Activated CD4-positive, alpha-beta T cell treated with anti-CD3 and anti-CD28 coated beads, Interleukin-2, amount 10 ng/mL, durations not matched to agents 24 days and 14 days (primary cell): Measurements from ENCODE around the gene TMEM208. TPM values are rescaled to one million over a fixed set of nuclear protein-coding genes. Genes with fewer than 3 reads are reported as not detected.

Source experiments
- DNase-seq: peaks from one replicate; pipeline ENCODE4 v3.0.0; 2022
- H3K27ac Mint-ChIP-seq: one replicate; pipeline ENCODE4 v1.8.0; 2022; ENCODE audit warnings: mild to moderate bottlenecking, mixed read lengths
- H3K27me3 Mint-ChIP-seq: one replicate; pipeline ENCODE4 v1.8.0; 2022; ENCODE audit warnings: mixed read lengths
- H3K36me3 Mint-ChIP-seq: one replicate; pipeline ENCODE4 v1.8.0; 2022; ENCODE audit warnings: low read depth, mild to moderate bottlenecking, mixed read lengths
- H3K4me1 Mint-ChIP-seq: one replicate; pipeline ENCODE4 v1.8.0; 2021; ENCODE audit warnings: mixed read lengths
- H3K4me3 Mint-ChIP-seq: one replicate; pipeline ENCODE4 v1.8.0; 2022; ENCODE audit warnings: mild to moderate bottlenecking, moderate library complexity, mixed read lengths
- H3K9me3 Mint-ChIP-seq: one replicate; pipeline ENCODE4 v1.8.0; 2021; ENCODE audit warnings: mixed read lengths
- intact Hi-C: fragments of 100-400 bp; cut with micrococcal nuclease; formaldehyde crosslinking; loops from one replicate; pipeline ENCODE4 v1.15.1; 2023
- total RNA-seq: library from RNA; stranded (reverse); gene quantifications from 2 replicates; pipeline ENCODE4 v1.2.3, GENCODE V29; 2022

TMEM208 gene
- total RNA-seq, 1 donor from 2014 or later: 65.6 TPM

GRCh38 chr16:67242138-67242730, 15.3 kb downstream of the TMEM208 start:
- DNase-seq: no peak
- Mint-ChIP-seq H3K4me3 (no peak overlapping the region), H3K4me1 (peaks cover 34% of the 10 kb centered on the region), H3K27ac (peak overlapping the region; percentile 72), H3K9me3 (no peaks in the 10 kb centered on the region), H3K27me3 (no peaks in the 10 kb centered on the region), H3K36me3 (peaks cover 34% of the 10 kb centered on the region)
- intact Hi-C loops: loop anchor here (10.0 kb wide), 1 partner anchor 603 kb away; the partner anchor contains the start of genes CENPT, NUTF2 and THAP11

GRCh38 chr16:67243481-67243880, 16.6 kb downstream of the TMEM208 start:
- intact Hi-C loops: loop anchor here (10.0 kb wide), 1 partner anchor 601 kb away; the partner anchor contains the start of genes CENPT, NUTF2 and THAP11
- H3K9me3 Mint-ChIP-seq: no peaks in the 10 kb centered on the region
- H3K27me3 Mint-ChIP-seq: peaks cover 1% of the 10 kb centered on the region
- H3K4me3 Mint-ChIP-seq: peak overlapping the region; percentile 89
- peaks cover 21% of the 10 kb centered on the region for H3K36me3 Mint-ChIP-seq
- no peak for DNase-seq
- H3K4me1 Mint-ChIP-seq: peaks cover 43% of the 10 kb centered on the region
- peak overlapping the region; percentile 96 for H3K27ac Mint-ChIP-seq

DNA sequence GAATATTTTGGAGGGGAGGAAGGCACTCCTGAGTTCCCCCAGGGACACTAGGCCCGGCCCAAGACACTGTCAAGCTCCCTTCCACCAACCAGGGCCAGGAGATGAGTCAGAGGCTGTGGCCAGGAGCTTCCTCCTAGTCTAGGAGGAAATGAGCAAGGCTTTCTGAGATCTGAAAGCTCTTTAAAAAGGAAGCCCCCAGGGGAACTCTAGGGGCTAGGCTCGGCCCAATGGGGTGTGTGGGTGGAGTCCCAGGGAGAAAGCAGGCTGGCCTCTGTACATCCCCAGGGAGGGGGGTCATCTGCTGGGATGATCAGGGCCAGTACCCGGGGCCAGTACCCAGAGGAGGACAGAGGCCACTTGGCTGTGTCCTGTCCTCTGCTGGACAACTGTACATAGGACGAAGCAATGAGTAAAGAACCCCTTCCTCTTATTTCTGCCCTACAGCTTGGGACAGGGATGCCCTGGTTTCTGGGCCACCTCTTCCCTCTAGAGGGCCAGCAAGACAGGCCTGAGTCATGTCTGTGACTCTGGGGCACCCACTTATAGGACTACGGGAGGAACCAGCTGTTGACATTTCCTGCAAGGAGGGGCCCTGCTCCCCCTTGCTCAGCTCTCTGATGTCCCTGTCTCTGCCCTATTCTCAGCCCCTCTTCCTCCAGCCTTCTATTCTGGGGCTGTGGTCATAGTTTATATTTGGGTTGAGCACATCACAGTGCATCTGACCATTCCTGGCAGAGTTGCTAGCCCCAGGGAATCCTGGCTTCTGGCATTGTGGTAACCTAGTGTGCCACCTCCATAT, 17.7 kb downstream of the TMEM208 start:
- intact Hi-C loops: loop anchor here (1.0 to 10.0 kb wide), 5 partner anchors 8 to 600 kb away; partner anchors contain the start of genes CENPT, NUTF2, THAP11 and TMEM208
- Mint-ChIP-seq H3K4me1 (peaks cover 49% of the 10 kb centered on the region), H3K27me3 (peaks cover 4% of the 10 kb centered on the region), H3K9me3 (no peaks in the 10 kb centered on the region), H3K4me3 (peak overlapping the region; percentile 89), H3K36me3 (peaks cover 15% of the 10 kb centered on the region), H3K27ac (peak overlapping the region; percentile 96)
- DNase-seq: peak; percentile 93

GRCh38 chr16:67245186-67245585, 18.3 kb downstream of the TMEM208 start:
- Mint-ChIP-seq H3K27ac (peak overlapping the region; percentile 96), H3K4me3 (peak overlapping the region; percentile 89), H3K27me3 (peaks cover 9% of the 10 kb centered on the region), H3K36me3 (peaks cover 13% of the 10 kb centered on the region), H3K4me1 (peaks cover 52% of the 10 kb centered on the region), H3K9me3 (no peaks in the 10 kb centered on the region)
- DNase-seq: no peak
- intact Hi-C loops: loop anchor here (10.0 kb wide), 1 partner anchor 600 kb away; the partner anchor contains the start of genes CENPT, NUTF2 and THAP11

- no peak for DNase-seq
- intact Hi-C loops: loop anchor here (2.0 to 10.0 kb wide), 4 partner anchors 33 to 599 kb away; partner anchors contain the start of genes CENPT, CTCF, MATCAP1 and NUTF2
- Mint-ChIP-seq H3K4me3 (peak overlapping the region; percentile 89), H3K27me3 (peaks cover 14% of the 10 kb centered on the region), H3K36me3 (peaks cover 13% of the 10 kb centered on the region), H3K9me3 (no peaks in the 10 kb centered on the region), H3K4me1 (peaks cover 54% of the 10 kb centered on the region), H3K27ac (peak overlapping the region; percentile 96)
Measured at GRCh38 chr16:67245674-67246080, 18.7 kb downstream of the TMEM208 start.

DNA sequence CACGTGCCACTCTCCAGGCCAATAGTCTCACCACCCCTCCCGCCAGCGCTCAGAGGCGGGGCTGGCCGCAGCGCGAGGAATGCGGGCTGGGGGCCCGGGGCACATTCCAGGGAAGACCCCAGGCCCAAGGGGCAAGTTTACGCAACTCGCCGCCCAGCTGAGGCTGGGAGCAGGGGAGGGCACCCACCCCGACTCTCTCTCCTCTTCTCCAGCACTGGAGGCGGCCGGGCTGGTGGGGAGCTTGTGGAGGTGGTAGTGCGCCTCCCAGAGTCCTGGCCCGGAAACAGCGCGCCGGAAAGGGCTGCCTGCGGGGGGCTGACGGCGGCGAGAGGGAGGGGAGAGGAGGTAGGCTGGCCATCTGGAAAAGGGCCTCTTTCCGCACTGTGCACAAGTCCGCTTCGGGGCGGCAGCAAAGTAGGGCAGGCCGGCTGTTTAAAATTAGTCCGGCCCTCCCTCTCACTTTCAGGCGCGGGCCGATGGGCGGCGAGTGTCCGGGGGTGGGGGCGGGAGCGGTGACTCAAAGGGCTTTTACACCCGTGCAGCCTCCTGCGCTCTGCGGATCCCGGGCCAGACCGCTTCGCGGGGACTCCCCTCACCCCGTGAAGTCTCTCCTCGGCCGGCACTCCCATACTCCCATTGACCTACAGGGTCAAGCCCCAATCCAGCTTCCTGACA, 19.3 kb downstream of the TMEM208 start:
- Mint-ChIP-seq H3K27ac (peak overlapping the region; percentile 91), H3K4me1 (peaks cover 52% of the 10 kb centered on the region), H3K27me3 (peaks cover 14% of the 10 kb centered on the region), H3K9me3 (no peaks in the 10 kb centered on the region), H3K36me3 (peaks cover 12% of the 10 kb centered on the region), H3K4me3 (peak overlapping the region; percentile 89)
- intact Hi-C loops: loop anchor here (2.0 to 10.0 kb wide), 4 partner anchors 33 to 599 kb away; partner anchors contain the start of genes CENPT, CTCF, MATCAP1 and NUTF2
- peak; percentile 84 for DNase-seq

- Mint-ChIP-seq H3K4me3 (peak overlapping the region; percentile 89), H3K36me3 (peaks cover 7% of the 10 kb centered on the region), H3K27me3 (peaks cover 14% of the 10 kb centered on the region), H3K4me1 (peaks cover 49% of the 10 kb centered on the region), H3K9me3 (no peaks in the 10 kb centered on the region), H3K27ac (peak overlapping the region; percentile 91)
- intact Hi-C loops: loop anchor here (1.0 to 10.0 kb wide), 5 partner anchors 32 to 598 kb away; partner anchors contain the start of genes ATP6V0D1, CENPT, CTCF and MATCAP1
- DNase-seq: peak; percentile 81
Measured at GRCh38 chr16:67246756-67247191, 19.8 kb downstream of the TMEM208 start.

- Mint-ChIP-seq H3K9me3 (no peaks in the 10 kb centered on the region), H3K27ac (peak within 1 kb of the TSS; percentile 91), H3K27me3 (peaks cover 14% of the 10 kb centered on the region), H3K4me3 (peak within 1 kb of the TSS; percentile 89), H3K4me1 (peaks cover 48% of the 10 kb centered on the region), H3K36me3 (peaks cover 7% of the 10 kb centered on the region)
- DNase-seq: peak; percentile 100
- intact Hi-C loops: loop anchor here (1.0 to 10.0 kb wide), 5 partner anchors 31 to 597 kb away; partner anchors contain the start of genes ATP6V0D1, CENPT, CTCF and MATCAP1
Measured at GRCh38 chr16:67247192-67248072, 20.5 kb downstream of the TMEM208 start, which contains the start of gene FHOD1. Gene FHOD1 (minus strand): TSS chr16:67247481. CDS start chr16:67247410, 71 bp downstream.

DNA sequence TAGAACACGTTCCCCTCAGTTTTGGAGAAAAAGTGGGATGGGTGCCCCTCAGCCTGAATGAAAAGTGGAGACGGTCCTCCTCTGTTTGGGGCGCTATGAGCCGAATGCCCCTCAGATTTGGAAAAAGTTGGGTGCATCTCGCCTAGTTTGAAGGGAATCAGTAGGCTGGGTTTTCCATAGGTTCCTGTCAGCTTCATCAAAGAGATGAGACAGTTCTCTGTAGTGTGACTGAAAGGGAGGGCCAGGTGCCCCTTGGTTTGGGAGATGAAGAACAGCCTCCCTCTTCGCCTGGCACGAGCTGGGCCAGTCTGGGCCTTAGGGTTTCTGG, 21.1 kb downstream of the TMEM208 start:
- peak overlapping the region; percentile 91 for H3K27ac Mint-ChIP-seq
- H3K4me1 Mint-ChIP-seq: peaks cover 45% of the 10 kb centered on the region
- H3K9me3 Mint-ChIP-seq: no peaks in the 10 kb centered on the region
- peaks cover 14% of the 10 kb centered on the region for H3K27me3 Mint-ChIP-seq
- peak overlapping the region; percentile 89 for H3K4me3 Mint-ChIP-seq
- no peak for DNase-seq
- intact Hi-C loops: loop anchor here (10.0 kb wide), 1 partner anchor 597 kb away; the partner anchor contains the start of genes CENPT, NUTF2 and THAP11
- H3K36me3 Mint-ChIP-seq: peaks cover 4% of the 10 kb centered on the region

DNA sequence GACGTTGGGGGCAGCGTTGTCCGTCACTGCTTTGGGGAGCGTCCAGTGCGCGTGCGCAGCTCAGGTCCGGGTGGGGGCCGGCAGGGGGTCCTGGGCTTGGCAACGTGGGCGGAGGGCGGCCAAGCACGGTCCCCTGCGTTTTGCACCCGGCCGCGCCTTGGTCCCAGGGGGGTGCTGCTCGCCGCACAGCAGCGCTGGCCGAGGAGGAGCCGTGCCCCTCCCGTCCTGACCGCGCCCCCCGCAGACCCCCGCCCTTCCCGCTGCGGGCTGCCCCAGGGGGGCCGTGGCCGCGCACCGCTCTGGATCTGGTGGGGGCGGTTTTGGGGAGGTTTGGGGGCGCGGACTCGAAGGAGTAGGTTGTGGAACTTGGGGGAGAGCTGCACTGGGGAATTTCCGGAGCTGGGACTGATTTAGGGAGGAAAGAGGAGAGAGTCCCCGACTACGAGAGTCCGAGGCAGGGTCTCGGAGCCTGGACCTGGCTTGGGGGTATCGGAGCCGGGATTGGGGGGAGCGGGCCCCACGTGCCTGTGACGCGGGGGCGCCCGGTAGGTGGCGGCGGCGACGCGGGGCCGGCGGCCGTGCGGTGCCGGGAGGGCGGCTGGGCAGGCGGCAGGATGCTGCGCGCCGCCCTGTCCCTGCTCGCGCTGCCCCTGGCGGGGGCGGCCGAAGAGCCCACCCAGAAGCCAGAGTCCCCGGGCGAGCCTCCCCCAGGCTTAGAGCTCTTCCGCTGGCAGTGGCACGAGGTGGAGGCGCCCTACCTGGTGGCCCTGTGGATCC, 21.7 kb downstream of the TMEM208 start, which contains the start of gene SLC9A5:
Gene SLC9A5 (plus strand): TSS at position 579 of the 777 bp plus-strand sequence. CDS start 36 bp downstream, at position 615.
- H3K4me1 Mint-ChIP-seq: peaks cover 42% of the 10 kb centered on the region
- H3K9me3 Mint-ChIP-seq: no peaks in the 10 kb centered on the region
- H3K4me3 Mint-ChIP-seq: peak within 1 kb of the TSS; percentile 89
- peak within 1 kb of the TSS; percentile 91 for H3K27ac Mint-ChIP-seq
- H3K27me3 Mint-ChIP-seq: peaks cover 14% of the 10 kb centered on the region
- peaks cover 4% of the 10 kb centered on the region for H3K36me3 Mint-ChIP-seq
- intact Hi-C loops: loop anchor here (10.0 kb wide), 1 partner anchor 596 kb away; the partner anchor contains the start of genes CENPT, NUTF2 and THAP11
- DNase-seq: peak; percentile 86

- Mint-ChIP-seq H3K4me3 (peak overlapping the region; percentile 89), H3K27me3 (peaks cover 14% of the 10 kb centered on the region), H3K4me1 (peaks cover 35% of the 10 kb centered on the region), H3K27ac (peak overlapping the region; percentile 31), H3K36me3 (peaks cover 4% of the 10 kb centered on the region), H3K9me3 (no peaks in the 10 kb centered on the region)
- DNase-seq: no peak
- intact Hi-C loops: loop anchor here (10.0 kb wide), 1 partner anchor 595 kb away; the partner anchor contains the start of genes CENPT, NUTF2 and THAP11
Measured at GRCh38 chr16:67249178-67250044, 22.5 kb downstream of the TMEM208 start.
